ENCODE measurements around the gene LRRFIP1. TPM values are rescaled to one million over a fixed set of nuclear protein-coding genes. Genes with fewer than 3 reads are reported as not detected.

LRRFIP1 gene
- total and polyA plus RNA-seq, 10 of the 15 experiments (the other 5 are each of a cell fraction or from before 2014, with no cell fraction given) = 36.2 to 120 (median 74.3) TPM

- BruUV-seq (replicated peaks) = no TSS peak
- Histone ChIP-seq H3K79me2 (ENCODE audit: control insufficient read depth, insufficient read depth, low read length) (no peaks in the 10 kb centered on the region), H2AFZ (ENCODE audit: control insufficient read depth, low read depth, low read length) (no peak overlapping the region), H3K9me3 (replicated peaks; ENCODE audit: control insufficient read depth, insufficient read depth, low read length) (no peaks in the 10 kb centered on the region; the same call in 2 of the 3 replicates), H3K36me3 (ENCODE audit: control insufficient read depth in 2 of 2, insufficient read depth in 2 of 2, low read length in 1 of 2) (no peaks in the 10 kb centered on the region), H3K4me1 (ENCODE audit: control insufficient read depth, insufficient read depth, low read length) (no peaks in the 10 kb centered on the region), H3K27ac (ENCODE audit: control insufficient read depth, insufficient read depth) (no peak overlapping the region), H3K27me3 (replicated peaks in 1 of 2; ENCODE audit: control insufficient read depth in 2 of 2, insufficient read depth in 2 of 2, low read length in 1 of 2) (peaks cover 0 to 3% of the 10 kb centered on the region in 2 experiments; a peak in 3 of 4 replicates), H4K20me1 (ENCODE audit: control insufficient read depth, insufficient read depth) (no peaks in the 10 kb centered on the region), H3K9ac (ENCODE audit: control insufficient read depth, insufficient read depth, low read length) (no peak overlapping the region), H3K4me2 (ENCODE audit: control insufficient read depth, insufficient read depth) (no peak overlapping the region), H3K4me3 (no peak overlapping the region)
- DNase-seq (ENCODE audit: low read depth, low spot score) (no peak), ATAC-seq (no peak), FAIRE-seq (no peak)
- ChIA-PET SMC1A (ENCODE audit: uncharacterized antibody, unreplicated experiment) (no interaction called here), CTCF (no interaction called here), POLR2A (no interaction called here), RAD21 (ENCODE audit: unreplicated experiment) (no interaction called here)
- in situ Hi-C loops (cut with MboI) = no loop called here
- intact Hi-C loops (cut with micrococcal nuclease; ENCODE audit: unreplicated experiment) = no loop called here
- 42% methylated on average over 20 of the region's 20 CpGs for WGBS (ENCODE audit: insufficient coverage, insufficient replicate concordance, low lambda C conversion rate, missing lambda C conversion rate)
- TF ChIP-seq HSF1 (IDR thresholded peaks at IDR 0.05; ENCODE audit: low read depth, low read length) (no peak), HDAC2 (IDR thresholded peaks at IDR 0.05) (no peak), KDM1A (IDR thresholded peaks at IDR 0.05; ENCODE audit: borderline replicate concordance) (no peak), CHD4 (IDR thresholded peaks at IDR 0.05) (no peak), PAX8 (IDR thresholded peaks at IDR 0.05) (no peak), FOXM1 (IDR thresholded peaks at IDR 0.05; ENCODE audit: low read depth, low read length) (no peak), CEBPB (IDR thresholded peaks at IDR 0.05; ENCODE audit: borderline replicate concordance in 1 of 2, low read depth in 2 of 2, low read length in 2 of 2) (no peak), EP300 (IDR thresholded peaks at IDR 0.05; ENCODE audit: borderline replicate concordance in 1 of 2, control insufficient read depth in 1 of 2, low read depth in 2 of 2, low read length in 2 of 2) (no peak), SIN3A (IDR thresholded peaks at IDR 0.05; ENCODE audit: low read depth, low read length) (no peak), GATAD2B (conservative IDR thresholded peaks at IDR 0.05; ENCODE audit: low read depth) (no peak)
Observed at GRCh38 chr2:237647176-237648015, 20.0 kb downstream of the LRRFIP1 start.

Measured in GM12878 (cell line).